GM18511 (cell line): ENCODE measurements around the gene WDR18.

Source experiments
- ATAC-seq: cut with Tn5 transposase; IDR thresholded peaks from one replicate; pipeline ENCODE4 v1.9.1; 2021; ENCODE audit warnings: mild to moderate bottlenecking, moderate library complexity; ENCODE audit not compliant: unreplicated experiment

WDR18 gene

DNA sequence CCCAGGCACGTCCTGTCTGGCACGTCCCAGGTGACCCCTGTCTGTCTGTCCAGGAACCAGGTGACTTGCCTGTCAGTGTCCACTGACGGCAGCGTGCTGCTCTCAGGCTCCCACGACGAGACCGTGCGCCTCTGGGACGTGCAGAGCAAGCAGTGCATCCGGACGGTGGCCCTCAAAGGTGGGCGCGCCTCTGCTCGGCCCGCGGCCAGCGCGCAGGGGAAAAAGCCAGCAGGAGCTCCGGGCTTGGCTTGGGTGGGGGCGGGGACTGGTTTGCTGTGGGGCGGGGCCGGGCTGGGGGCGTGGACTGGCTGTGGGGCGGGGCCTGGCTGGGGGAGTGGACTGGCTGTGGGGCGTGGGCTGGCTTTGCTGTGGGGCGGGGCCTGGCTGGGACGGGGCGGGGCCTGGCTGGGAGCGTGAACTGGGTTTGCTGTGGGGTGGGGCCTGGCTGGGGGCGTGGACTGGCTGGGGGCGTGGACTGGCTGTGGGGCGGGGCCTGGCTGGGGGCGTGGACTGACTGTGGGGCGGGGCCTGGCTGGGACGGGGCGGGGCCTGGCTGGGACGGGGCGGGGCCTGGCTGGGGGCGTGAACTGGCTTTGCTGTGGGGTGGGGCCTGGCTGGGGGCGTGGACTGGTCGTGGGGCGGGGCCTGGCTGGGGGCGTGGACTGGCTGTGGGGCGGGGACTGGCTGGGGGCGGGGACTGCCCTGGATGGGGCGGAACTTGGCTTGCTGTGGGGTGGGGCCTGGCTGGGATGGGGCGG is 7.2 kb downstream of the WDR18 start:
- no peak for ATAC-seq

DNA sequence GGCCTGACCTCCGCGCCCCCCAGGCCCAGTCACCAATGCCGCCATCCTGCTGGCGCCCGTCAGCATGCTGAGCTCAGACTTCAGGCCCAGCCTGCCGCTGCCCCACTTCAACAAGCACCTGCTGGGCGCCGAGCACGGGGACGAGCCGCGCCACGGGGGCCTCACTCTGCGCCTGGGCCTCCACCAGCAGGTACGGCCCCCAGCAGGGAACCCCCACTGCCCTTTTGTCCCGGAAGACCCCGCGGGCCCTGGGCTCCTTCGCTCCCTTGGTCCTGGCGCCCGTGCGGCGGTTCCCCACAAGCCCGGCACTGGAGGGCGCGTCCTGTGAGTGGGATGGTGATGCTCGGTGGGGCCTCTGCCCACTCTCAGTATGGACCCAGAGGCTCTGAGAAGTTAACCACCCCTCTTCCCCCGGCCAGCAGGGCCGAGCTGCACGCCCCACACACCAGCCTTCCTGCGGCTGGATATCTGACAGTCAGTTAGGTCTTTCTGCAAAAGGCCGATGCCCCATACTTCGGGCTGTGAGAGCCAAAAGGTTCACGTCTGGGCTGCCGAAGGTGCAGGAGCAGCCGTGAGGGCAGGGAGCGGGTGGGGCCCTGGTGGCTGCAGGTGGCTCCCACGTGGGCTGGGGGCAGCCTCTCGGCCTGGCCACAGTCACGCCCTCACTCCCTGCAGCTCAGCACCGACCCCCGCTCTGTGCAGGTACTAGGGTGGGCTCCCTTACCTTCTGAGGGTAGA is 8.0 kb downstream of the WDR18 start:
- no peak for ATAC-seq

DNA sequence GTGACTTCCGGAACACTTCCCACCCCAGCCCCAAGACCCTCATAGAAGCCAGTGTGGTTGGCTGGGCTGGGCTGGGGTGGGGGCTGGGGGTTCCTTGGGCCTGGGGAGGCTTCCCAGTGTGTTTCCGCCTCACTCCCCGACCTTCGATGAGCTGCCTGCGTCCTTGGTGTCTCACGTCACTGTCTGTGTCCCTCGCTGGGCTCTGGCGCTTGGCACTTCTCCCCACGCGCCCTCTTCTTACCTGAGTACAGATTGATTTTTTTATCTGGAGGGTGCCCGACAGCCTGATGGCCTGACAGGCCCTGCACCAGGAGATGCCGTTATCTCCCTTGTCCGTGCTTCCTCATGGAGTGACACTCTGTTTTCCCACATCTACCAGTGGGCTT is 8.5 kb downstream of the WDR18 start:
- ATAC-seq: no peak

GRCh38 chr19:993361-993830 is 9.3 kb downstream of the WDR18 start:
- no peak for ATAC-seq

GRCh38 chr19:993831-994393 is 9.8 kb downstream of the WDR18 start:
- ATAC-seq: no peak

DNA sequence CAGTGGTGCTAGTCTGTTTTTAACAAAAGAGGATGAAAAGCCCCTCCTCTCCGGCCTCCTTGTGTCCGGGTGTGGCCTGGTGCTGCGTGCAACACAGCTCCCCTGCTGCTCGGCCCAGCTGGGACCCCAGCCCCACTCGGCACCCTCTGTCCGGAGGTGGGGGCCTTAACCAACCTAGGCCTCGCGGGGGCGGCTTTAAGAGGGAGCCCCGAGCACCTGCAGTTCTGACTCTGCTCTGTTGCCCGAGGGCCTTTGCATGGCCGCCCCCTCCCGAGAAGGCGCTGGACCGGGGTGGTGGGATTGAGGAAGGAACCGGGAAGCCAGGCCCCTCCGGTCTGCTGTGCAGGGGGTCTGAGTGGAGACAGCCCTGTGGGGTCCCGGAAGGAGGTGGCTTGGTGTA is 10.4 kb downstream of the WDR18 start:
- ATAC-seq: no peak

DNA sequence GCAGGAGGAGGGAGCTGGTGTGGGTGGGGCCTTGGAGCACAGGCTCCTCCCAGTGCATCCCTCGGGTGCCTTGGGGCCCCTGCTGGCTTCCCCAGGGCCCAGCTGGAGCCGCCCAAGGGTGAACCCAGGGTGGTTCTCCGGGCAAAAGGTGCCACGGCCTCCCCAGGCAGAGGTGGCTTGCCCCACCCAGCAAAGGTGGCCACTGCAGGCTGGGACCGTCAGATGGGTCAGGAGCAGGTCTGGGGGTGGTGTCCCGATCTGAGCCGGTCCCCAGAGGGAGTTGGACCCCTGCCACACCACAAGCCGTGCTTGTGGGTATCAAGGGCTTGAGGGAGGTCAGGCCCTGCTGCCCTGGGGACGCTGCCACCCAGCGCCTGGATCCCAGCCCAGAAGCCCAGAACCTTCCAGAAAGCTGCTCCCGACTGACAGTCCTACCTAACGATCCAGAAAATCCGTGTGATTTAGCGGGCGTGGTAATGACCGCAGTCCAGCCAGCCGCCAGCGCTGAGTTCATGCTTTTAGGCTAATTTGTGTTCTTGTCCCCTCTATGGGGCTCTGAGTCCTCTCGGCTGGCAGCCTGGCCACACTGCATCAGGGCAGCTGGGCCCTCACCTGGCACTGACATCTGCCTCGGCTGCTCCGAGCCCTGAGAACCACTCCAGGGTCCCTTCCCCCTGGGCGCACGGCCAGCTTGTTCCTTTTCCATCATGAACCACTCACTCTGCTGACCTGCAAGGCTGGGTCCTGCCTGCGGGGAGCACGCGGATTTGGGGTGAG is 11.1 kb downstream of the WDR18 start:
- no peak for ATAC-seq

DNA sequence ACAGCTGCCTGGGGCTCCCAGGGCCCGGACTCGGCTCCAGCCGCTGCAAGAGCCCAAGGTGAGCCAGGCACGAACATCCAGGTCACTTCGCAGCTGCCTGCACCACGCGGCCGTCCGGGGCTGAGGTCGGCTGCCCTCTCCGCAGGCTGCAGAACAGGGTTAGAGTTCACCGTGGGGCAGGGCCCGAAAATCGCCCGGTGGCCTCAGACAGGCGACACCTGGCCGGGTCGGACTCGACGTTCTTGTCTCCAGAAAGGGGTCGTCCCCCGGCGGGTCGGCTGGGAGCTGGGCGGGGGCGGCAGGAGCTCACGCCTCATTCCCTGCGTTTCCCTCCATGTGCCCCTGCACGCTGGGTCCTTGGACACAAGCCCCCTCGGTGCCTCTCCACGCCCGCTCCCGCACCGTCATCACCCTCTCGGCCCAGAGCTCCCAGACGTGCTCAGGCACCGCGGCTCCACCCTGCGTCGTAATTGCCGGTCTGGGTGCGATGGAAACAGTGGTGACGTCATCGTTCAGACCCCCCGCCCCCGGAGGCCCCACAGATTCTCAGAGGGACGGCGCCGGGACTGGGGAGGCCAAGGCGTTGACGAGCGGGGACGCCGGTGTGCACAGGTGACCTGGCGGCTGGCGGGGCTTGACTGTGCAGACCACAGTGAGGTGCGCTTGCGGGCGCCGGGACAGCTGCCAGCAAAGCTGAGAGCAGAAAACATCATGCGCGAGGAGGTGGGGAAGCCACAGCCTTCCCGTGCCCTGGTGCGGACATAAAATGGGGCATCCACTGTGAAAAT is 12.1 kb downstream of the WDR18 start:
- no peak for ATAC-seq

DNA sequence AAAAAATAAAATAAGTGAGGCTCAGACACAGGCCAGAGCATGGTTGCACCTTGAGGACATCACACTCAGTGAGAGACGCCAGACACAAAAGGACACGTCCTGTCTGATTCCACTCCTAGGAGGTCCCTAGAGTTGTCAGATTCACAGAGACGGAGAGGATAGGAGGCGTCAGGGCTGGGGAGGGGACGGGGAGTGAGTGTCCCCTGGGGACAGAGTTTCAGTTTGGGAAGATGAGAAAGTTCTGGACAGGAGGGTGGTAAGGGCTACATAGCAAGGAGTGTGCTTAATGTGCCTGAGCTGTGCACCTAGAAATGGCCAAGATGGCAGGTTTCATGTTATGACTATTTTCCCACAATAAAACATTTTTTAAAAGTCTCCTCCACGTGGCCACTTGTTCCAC is 13.9 kb downstream of the WDR18 start:
- ATAC-seq: no peak

- no peak for ATAC-seq
These were observed 15.2 kb downstream of the WDR18 start for GRCh38 chr19:999379-999719.

DNA sequence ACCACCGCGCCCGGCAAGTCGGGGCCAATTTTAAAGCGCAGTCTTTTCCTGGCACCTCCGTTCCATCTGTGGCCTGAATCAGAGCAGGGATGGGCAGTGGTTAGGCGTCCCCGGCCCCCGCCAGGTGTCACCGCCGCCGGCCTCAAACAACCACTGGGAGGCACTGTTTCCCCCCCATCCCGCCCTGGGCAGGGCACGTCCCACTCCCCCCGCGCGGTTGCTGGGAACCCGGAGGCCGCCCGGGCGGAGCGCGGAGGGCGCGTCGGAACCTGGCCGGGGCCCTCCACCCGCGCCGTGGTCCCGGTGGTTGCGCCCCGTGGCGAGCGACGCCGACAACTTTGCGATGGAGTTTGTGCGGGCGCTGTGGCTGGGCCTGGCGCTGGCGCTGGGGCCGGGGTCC is 15.9 kb downstream of the WDR18 start, which contains the start of gene GRIN3B:
TSS of gene GRIN3B (plus strand) at position 325 of the 400 bp plus-strand sequence. CDS start at position 344, 19 bp downstream.
- no peak for ATAC-seq

GRCh38 chr19:1000591-1001537 is 16.7 kb downstream of the WDR18 start:
- ATAC-seq: no peak

GRCh38 chr19:1001538-1002166 is 17.5 kb downstream of the WDR18 start:
- no peak for ATAC-seq

- no peak for ATAC-seq
These were observed 18.5 kb downstream of the WDR18 start for GRCh38 chr19:1002600-1002999.

- no peak for ATAC-seq
These were observed 19.1 kb downstream of the WDR18 start for GRCh38 chr19:1003283-1003682.

GRCh38 chr19:1004204-1004802 is 20.2 kb downstream of the WDR18 start:
- ATAC-seq: no peak

DNA sequence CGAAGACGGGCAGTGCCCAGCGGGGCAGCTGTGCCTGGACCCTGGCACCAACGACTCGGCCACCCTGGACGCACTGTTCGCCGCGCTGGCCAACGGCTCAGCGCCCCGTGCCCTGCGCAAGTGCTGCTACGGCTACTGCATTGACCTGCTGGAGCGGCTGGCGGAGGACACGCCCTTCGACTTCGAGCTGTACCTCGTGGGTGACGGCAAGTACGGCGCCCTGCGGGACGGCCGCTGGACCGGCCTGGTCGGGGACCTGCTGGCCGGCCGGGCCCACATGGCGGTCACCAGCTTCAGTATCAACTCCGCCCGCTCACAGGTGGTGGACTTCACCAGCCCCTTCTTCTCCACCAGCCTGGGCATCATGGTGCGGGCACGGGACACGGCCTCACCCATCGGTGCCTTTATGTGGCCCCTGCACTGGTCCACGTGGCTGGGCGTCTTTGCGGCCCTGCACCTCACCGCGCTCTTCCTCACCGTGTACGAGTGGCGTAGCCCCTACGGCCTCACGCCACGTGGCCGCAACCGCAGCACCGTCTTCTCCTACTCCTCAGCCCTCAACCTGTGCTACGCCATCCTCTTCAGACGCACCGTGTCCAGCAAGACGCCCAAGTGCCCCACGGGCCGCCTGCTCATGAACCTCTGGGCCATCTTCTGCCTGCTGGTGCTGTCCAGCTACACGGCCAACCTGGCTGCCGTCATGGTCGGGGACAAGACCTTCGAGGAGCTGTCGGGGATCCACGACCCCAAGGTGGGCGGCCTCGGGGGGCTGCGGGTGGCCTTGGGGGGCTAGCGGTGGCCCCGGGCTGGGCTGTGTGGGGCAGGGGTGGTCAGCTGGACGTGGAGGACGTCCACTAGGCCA is 20.9 kb downstream of the WDR18 start:
- ATAC-seq: no peak
